Measurements from ENCODE around the gene DNAJB1.
"Not testable (repeated sequence)": the region's sequence is repeated elsewhere in the genome, so short reads cannot be mapped to it uniquely, and the experiment has no call there.

DNAJB1 gene

GRCh38 chr19:14525729-14526128, 7.5 kb upstream of the DNAJB1 start:
- no peak for DNase-seq (ENCODE audit: extremely low read depth in 1 of 2, low read depth in 1 of 2)

GRCh38 chr19:14520543-14520942, 2.3 kb upstream of the DNAJB1 start:
- no peak for DNase-seq (ENCODE audit: extremely low read depth in 1 of 2, low read depth in 1 of 2)

- DNase-seq (ENCODE audit: extremely low read depth in 1 of 2, low read depth in 1 of 2) = no peak
These were observed 1.7 kb upstream of the DNAJB1 start for GRCh38 chr19:14519860-14520407.

- DNase-seq (ENCODE audit: extremely low read depth in 1 of 2, low read depth in 1 of 2) = no peak
These were observed 1.2 kb upstream of the DNAJB1 start for GRCh38 chr19:14519245-14519859.

- no peak for DNase-seq (ENCODE audit: extremely low read depth in 1 of 2, low read depth in 1 of 2)
These were observed 754 bp downstream of the DNAJB1 start for GRCh38 chr19:14517446-14517839.

- DNase-seq (ENCODE audit: extremely low read depth in 1 of 2, low read depth in 1 of 2) = no peak
These were observed 1.3 kb downstream of the DNAJB1 start for GRCh38 chr19:14516746-14517438.

GRCh38 chr19:14516048-14516534, 2.1 kb downstream of the DNAJB1 start:
- DNase-seq (ENCODE audit: extremely low read depth in 1 of 2, low read depth in 1 of 2) = no peak

- no peak for DNase-seq (ENCODE audit: extremely low read depth in 1 of 2, low read depth in 1 of 2)
These were observed 2.6 kb downstream of the DNAJB1 start for GRCh38 chr19:14515501-14516047.

- DNase-seq (ENCODE audit: extremely low read depth in 1 of 2, low read depth in 1 of 2) = no peak
These were observed 3.9 kb downstream of the DNAJB1 start for GRCh38 chr19:14514215-14514863.

- no peak for DNase-seq (ENCODE audit: extremely low read depth in 1 of 2, low read depth in 1 of 2)
These were observed 5.7 kb downstream of the DNAJB1 start for GRCh38 chr19:14512406-14512961.

GRCh38 chr19:14511229-14511593, 7.0 kb downstream of the DNAJB1 start:
- DNase-seq (ENCODE audit: extremely low read depth in 1 of 2, low read depth in 1 of 2) = no peak

GRCh38 chr19:14510311-14511228, 7.6 kb downstream of the DNAJB1 start:
- no peak for DNase-seq (ENCODE audit: extremely low read depth in 1 of 2, low read depth in 1 of 2)

- no peak for DNase-seq (ENCODE audit: extremely low read depth in 1 of 2, low read depth in 1 of 2)
These were observed 10.3 kb downstream of the DNAJB1 start for GRCh38 chr19:14507704-14508542.

- peak; percentile 38 to 56 for DNase-seq (ENCODE audit: extremely low read depth in 1 of 2, low read depth in 1 of 2)
These were observed 12.5 kb downstream of the DNAJB1 start for GRCh38 chr19:14505488-14506239.

GRCh38 chr19:14504575-14504974, 13.6 kb downstream of the DNAJB1 start:
- not testable (repeated sequence) for DNase-seq (ENCODE audit: extremely low read depth in 1 of 2, low read depth in 1 of 2)

GRCh38 chr19:14503285-14503684, 14.9 kb downstream of the DNAJB1 start:
- DNase-seq (ENCODE audit: extremely low read depth in 1 of 2, low read depth in 1 of 2) = no peak

GRCh38 chr19:14502334-14503092, 15.7 kb downstream of the DNAJB1 start:
- DNase-seq (ENCODE audit: extremely low read depth in 1 of 2, low read depth in 1 of 2) = no peak

Measured in stimulated activated CD8-positive, alpha-beta memory T cell treated with anti-CD3 and anti-CD28 coated beads, Interleukin-7, amount 100 ng/mL, for 48 hours (primary cell).